Caco-2 (cell line): ENCODE data around the gene MYO10. TPM values are rescaled to one million over a fixed set of nuclear protein-coding genes. Genes with fewer than 3 reads are reported as not detected.

ENCODE experiments used
- BruUV-seq: library from RNA; stranded (reverse); fragments of 400-500 nt; replicated peaks from 2 replicates; lab custom pipeline; 2021; lab: Mats Ljungman, UMichigan
- CTCF ChIA-PET: fragments of 300-600 bp; sonication (Branson Sonifier 250); formaldehyde crosslinking; loops from one replicate; lab custom pipeline; 2022; ENCODE audit warnings: antibody characterized with exemption; lab: Charles Lee
- POLR2A ChIA-PET: fragments of 300-600 bp; sonication (Branson Sonifier 250); formaldehyde crosslinking; loops from one replicate; lab custom pipeline; 2022; ENCODE audit warnings: antibody characterized with exemption; lab: Charles Lee
- DNase-seq, 2 experiments: peaks; one replicate each; pipeline versions ENCODE4 v3.0.0 to v3.0.0-alpha.2; 2020 to 2022
- H3K27me3 ChIP-seq: replicated peaks from 2 replicates; pipeline ENCODE4 v1.6.0; 2011; ENCODE audit warnings: low read length; ENCODE audit not compliant: control insufficient read depth, insufficient read depth
- H3K36me3 ChIP-seq: 2 replicates; pipeline ENCODE4 v1.5.1; 2011; ENCODE audit warnings: low read length; ENCODE audit not compliant: control insufficient read depth, insufficient read depth
- H3K4me1 ChIP-seq: fragments of 250-450 bp; sonication (Bioruptor Pico); 2 replicates; pipeline ENCODE4 v1.5.1; 2020; ENCODE audit warnings: mild to moderate bottlenecking
- H3K4me3 ChIP-seq: 2 replicates; pipeline ENCODE4 v1.5.1; 2011; ENCODE audit warnings: low read depth, mild to moderate bottlenecking, control low read depth, low read length
- H3K9me3 ChIP-seq: fragments of 250-450 bp; sonication (Bioruptor Pico); 2 replicates; pipeline ENCODE4 v1.5.1; 2020; ENCODE audit warnings: mild to moderate bottlenecking, moderate library complexity
- H3K27ac Mint-ChIP-seq: one replicate; pipeline ENCODE4 v1.8.0; 2022; ENCODE audit warnings: mixed read lengths; ENCODE audit not compliant: unreplicated experiment
- H3K27me3 Mint-ChIP-seq: one replicate; pipeline ENCODE4 v1.8.0; 2022; ENCODE audit warnings: mixed read lengths; ENCODE audit not compliant: insufficient read depth, unreplicated experiment
- H3K36me3 Mint-ChIP-seq: one replicate; pipeline ENCODE4 v1.8.0; 2022; ENCODE audit warnings: mild to moderate bottlenecking, mixed read lengths; ENCODE audit not compliant: insufficient read depth, unreplicated experiment
- H3K4me1 Mint-ChIP-seq: one replicate; pipeline ENCODE4 v1.8.0; 2022; ENCODE audit warnings: low read depth, mixed read lengths; ENCODE audit not compliant: unreplicated experiment
- H3K4me3 Mint-ChIP-seq: one replicate; pipeline ENCODE4 v1.8.0; 2022; ENCODE audit warnings: mild to moderate bottlenecking, moderate library complexity, mixed read lengths; ENCODE audit not compliant: unreplicated experiment
- H3K9me3 Mint-ChIP-seq: one replicate; pipeline ENCODE4 v1.8.0; 2022; ENCODE audit warnings: mixed read lengths; ENCODE audit not compliant: unreplicated experiment
- CTCF ChIP-seq, 2 experiments: fragments of 200-600 bp in 1 of 2; IDR thresholded peaks; 1 replicate in 1 of 2; 2 replicates in 1 of 2; pipeline versions ENCODE4 v1.5.1 to v1.8.0; 2011 to 2022; ENCODE audit warnings: antibody characterized with exemption in 1 of 2, control low read depth in 1 of 2, inconsistent platforms in 1 of 2, low read depth in 1 of 2, low read length in 1 of 2, mild to moderate bottlenecking in 1 of 2, moderate library complexity in 1 of 2; ENCODE audit not compliant: insufficient read depth in 1 of 2, severe bottlenecking in 1 of 2, unreplicated experiment in 1 of 2
- intact Hi-C: fragments of 100-400 bp; cut with micrococcal nuclease; formaldehyde crosslinking; loops from one replicate; pipeline ENCODE4 v1.10.0; 2022; ENCODE audit not compliant: unreplicated experiment
- total RNA-seq: library from RNA; stranded (reverse); gene quantifications from 2 replicates; pipeline ENCODE4 v1.2.3, GENCODE V29; 2022

Gene MYO10
- total RNA-seq, 1 experiment from 2014 or later: 67.6 TPM

GRCh38 chr5:16685069-16685468 lies 251.0 kb downstream of the MYO10 start:
- H3K4me1 Mint-ChIP-seq: no peaks in the 10 kb centered on the region
- TF ChIP-seq CTCF (IDR thresholded peaks at IDR 0.05; ENCODE audit: insufficient read depth in 1 of 2, low read depth in 1 of 2, low read length in 1 of 2, severe bottlenecking in 1 of 2, unreplicated experiment in 1 of 2): no peak
- H3K4me3 ChIP-seq: no peak overlapping the region
- intact Hi-C loops: no loop called here
- BruUV-seq: no TSS peak
- no peaks in the 10 kb centered on the region for H3K4me1 ChIP-seq
- no peaks in the 10 kb centered on the region for H3K27me3 Mint-ChIP-seq
- H3K9me3 Mint-ChIP-seq: no peaks in the 10 kb centered on the region
- H3K27ac Mint-ChIP-seq: no peak overlapping the region
- peaks cover 3% of the 10 kb centered on the region for H3K36me3 ChIP-seq
- POLR2A ChIA-PET: no interaction called here
- no peak for DNase-seq
- peaks cover 98% of the 10 kb centered on the region for H3K36me3 Mint-ChIP-seq
- no peaks in the 10 kb centered on the region for H3K27me3 ChIP-seq
- H3K9me3 ChIP-seq: no peaks in the 10 kb centered on the region
- no peak overlapping the region for H3K4me3 Mint-ChIP-seq
- CTCF ChIA-PET: no interaction called here

GRCh38 chr5:16681876-16682275 lies 254.2 kb downstream of the MYO10 start:
- H3K4me1 Mint-ChIP-seq: no peaks in the 10 kb centered on the region
- BruUV-seq: no TSS peak
- peaks cover 98% of the 10 kb centered on the region for H3K36me3 Mint-ChIP-seq
- Histone ChIP-seq H3K4me3 (no peak overlapping the region), H3K36me3 (peaks cover 6% of the 10 kb centered on the region), H3K4me1 (no peaks in the 10 kb centered on the region), H3K27me3 (no peaks in the 10 kb centered on the region), H3K9me3 (no peaks in the 10 kb centered on the region)
- H3K9me3 Mint-ChIP-seq: no peaks in the 10 kb centered on the region
- POLR2A ChIA-PET: no interaction called here
- H3K4me3 Mint-ChIP-seq: no peak overlapping the region
- no peaks in the 10 kb centered on the region for H3K27me3 Mint-ChIP-seq
- no peak for TF ChIP-seq CTCF (IDR thresholded peaks at IDR 0.05; ENCODE audit: insufficient read depth in 1 of 2, low read depth in 1 of 2, low read length in 1 of 2, severe bottlenecking in 1 of 2, unreplicated experiment in 1 of 2)
- intact Hi-C loops: no loop called here
- H3K27ac Mint-ChIP-seq: no peak overlapping the region
- DNase-seq: no peak
- CTCF ChIA-PET: interaction anchor here (0.6 kb wide), 1 partner anchor 10 kb away, joined by 3 read pairs; no protein-coding TSS in a partner anchor

GRCh38 chr5:16679863-16680262 lies 256.2 kb downstream of the MYO10 start:
- Mint-ChIP-seq H3K4me1 (no peaks in the 10 kb centered on the region), H3K36me3 (peaks cover 100% of the 10 kb centered on the region), H3K27me3 (no peaks in the 10 kb centered on the region), H3K9me3 (no peaks in the 10 kb centered on the region), H3K27ac (peak overlapping the region; percentile 43), H3K4me3 (no peak overlapping the region)
- DNase-seq: peak in 1 of 2 experiments; percentile 35
- CTCF ChIA-PET: no interaction called here
- Histone ChIP-seq H3K27me3 (no peaks in the 10 kb centered on the region), H3K4me1 (no peaks in the 10 kb centered on the region), H3K36me3 (peaks cover 5% of the 10 kb centered on the region), H3K9me3 (no peaks in the 10 kb centered on the region), H3K4me3 (no peak overlapping the region)
- POLR2A ChIA-PET: no interaction called here
- TF ChIP-seq CTCF (IDR thresholded peaks at IDR 0.05; ENCODE audit: insufficient read depth in 1 of 2, low read depth in 1 of 2, low read length in 1 of 2, severe bottlenecking in 1 of 2, unreplicated experiment in 1 of 2): peak in 1 of 2 experiments; percentile 21
- intact Hi-C loops: no loop called here
- BruUV-seq: no TSS peak
